ENCODE data around the gene FLCN. TPM values are rescaled to one million over a fixed set of nuclear protein-coding genes. Genes with fewer than 3 reads are reported as not detected.

FLCN gene
- total RNA-seq, 1 donor from 2014 or later = 59.1 TPM

DNA sequence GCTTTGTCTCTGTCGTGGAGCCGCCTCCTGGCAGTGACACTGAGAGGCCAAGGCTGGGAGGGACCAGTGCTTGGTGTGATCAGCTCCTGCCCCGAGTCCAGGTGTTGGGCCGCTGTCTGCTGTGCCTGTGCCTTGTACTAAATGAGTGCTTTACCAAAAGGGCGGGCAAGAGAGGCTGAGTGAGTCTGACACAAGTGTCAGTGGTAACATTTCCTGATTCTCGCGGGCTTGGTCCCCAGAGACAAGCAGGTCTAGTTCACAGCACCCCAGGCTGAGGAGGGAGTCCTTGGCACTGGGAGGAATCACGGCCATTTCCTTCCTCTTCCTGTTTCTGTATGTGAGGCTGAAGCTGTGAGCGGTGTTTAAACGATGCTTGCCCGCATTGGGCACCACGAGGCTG lies 61.1 kb downstream of the FLCN start:
- intact Hi-C loops (cut with DNase I) = no loop called here
- DNase-seq (ENCODE audit: low spot score) = no peak
- ATAC-seq = no peak

DNA sequence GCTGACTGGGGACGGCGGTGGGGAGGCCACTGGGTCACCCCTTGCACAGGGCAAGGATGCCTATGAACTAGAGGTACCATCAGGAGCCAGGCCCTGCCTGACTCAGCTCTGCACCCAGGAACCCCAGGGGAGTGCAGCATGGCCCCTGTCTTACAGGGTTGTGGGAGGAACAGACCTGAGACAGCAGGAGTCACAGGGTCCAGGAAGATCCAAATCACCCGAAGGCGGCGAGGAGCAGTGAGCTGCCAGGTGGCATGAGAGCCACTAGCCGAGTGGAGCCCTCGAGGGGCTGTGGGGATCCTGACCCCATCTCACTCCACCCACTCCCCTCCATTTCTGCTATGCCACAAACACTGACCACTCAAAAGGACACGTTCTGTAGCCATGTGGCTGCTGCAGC lies 61.6 kb downstream of the FLCN start:
- no peak for DNase-seq (ENCODE audit: low spot score)
- no peak for ATAC-seq
- intact Hi-C loops (cut with DNase I) = no loop called here

GRCh38 chr17:17173921-17174320 lies 63.0 kb downstream of the FLCN start:
- ATAC-seq = no peak
- intact Hi-C loops (cut with DNase I) = no loop called here
- no peak for DNase-seq (ENCODE audit: low spot score)

GRCh38 chr17:17172990-17173389 lies 64.0 kb downstream of the FLCN start:
- intact Hi-C loops (cut with DNase I) = no loop called here
- ATAC-seq = no peak

DNA sequence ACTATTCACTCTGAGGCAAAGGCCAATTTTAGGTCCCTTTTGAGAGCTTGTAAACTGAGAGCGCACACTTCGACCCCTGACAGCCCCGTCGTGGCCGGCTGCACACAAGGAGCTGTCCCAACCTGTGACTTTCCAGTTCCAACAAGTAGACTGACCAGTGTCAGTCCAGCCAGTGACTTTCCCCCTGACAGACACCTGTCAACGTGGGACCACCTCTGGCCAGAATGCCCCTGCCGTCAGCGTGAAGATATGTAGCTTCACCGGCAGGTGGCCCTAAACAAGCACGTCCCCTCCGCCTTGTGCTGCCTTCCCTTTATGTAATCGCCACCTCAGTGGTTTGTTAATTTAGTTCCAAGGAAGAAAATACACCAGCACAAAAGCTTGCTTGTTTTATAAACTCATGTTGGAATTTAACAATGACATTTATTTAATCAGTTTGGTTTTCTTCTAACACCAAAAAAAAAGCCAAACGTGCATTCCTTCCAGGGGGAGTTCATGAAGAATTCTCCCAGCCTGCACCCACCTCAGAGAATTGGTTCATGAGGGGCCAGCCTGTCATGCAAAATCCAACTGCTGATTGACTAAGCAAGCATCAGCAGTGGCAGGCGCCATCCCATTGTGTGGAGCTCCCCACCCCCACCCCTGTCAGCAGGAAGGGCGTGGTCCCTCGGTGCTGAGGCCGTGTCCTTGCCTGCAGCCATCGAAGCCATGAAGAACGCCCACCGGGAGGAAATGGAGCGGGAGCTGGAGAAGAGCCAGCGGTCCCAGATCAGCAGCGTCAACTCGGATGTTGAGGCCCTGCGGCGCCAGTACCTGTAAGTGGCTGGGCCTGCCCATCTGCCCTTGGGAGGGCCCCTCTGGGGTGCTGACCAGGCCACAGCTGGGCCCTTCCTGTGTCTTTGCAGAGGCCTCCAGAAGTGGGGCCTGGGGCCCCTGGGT lies 64.7 kb downstream of the FLCN start:
- DNase-seq (ENCODE audit: low spot score) (no peak), ATAC-seq (peak; percentile 39)
- intact Hi-C loops (cut with DNase I) = no loop called here

More at GRCh38 chr17:17172990-17173389, 64.0 kb downstream of the FLCN start:
- DNase-seq (ENCODE audit: low spot score) = no peak

- DNase-seq (ENCODE audit: low spot score) = no peak
- intact Hi-C loops (cut with DNase I) = no loop called here
- ATAC-seq = no peak
Measured at GRCh38 chr17:17171186-17171585, 65.8 kb downstream of the FLCN start.

GRCh38 chr17:17170346-17170985 lies 66.5 kb downstream of the FLCN start:
- intact Hi-C loops (cut with DNase I) = no loop called here
- no peak for DNase-seq (ENCODE audit: low spot score)
- ATAC-seq = no peak

GRCh38 chr17:17169396-17169795 lies 67.6 kb downstream of the FLCN start:
- no peak for ATAC-seq
- intact Hi-C loops (cut with DNase I) = no loop called here
- DNase-seq (ENCODE audit: low spot score) = no peak

- ATAC-seq (no peak), DNase-seq (ENCODE audit: low spot score) (no peak)
- intact Hi-C loops (cut with DNase I) = no loop called here
Measured at GRCh38 chr17:17168401-17168800, 68.6 kb downstream of the FLCN start.

DNA sequence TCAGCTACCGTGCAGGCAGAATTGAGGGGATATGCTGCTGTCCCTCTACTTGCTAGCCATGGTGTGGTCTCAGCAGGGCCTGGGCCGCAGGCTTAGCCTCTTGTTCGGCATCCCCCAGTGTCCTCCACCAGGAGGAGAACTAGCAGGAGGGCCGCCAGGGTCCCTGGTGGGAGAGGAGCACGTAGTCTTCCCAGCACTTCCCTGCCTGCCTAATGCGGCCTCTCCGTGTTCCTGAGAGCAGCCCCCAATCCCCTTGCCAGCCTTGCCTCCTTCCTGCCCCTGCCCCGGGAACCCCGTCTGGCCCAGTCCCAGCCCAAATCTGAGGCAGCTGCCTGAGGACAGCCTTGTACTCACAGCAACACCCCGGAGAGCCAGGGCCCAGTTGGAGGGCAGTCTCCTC lies 69.0 kb downstream of the FLCN start:
- intact Hi-C loops (cut with DNase I) = no loop called here
- no peak for ATAC-seq
- DNase-seq (ENCODE audit: low spot score) = no peak

DNA sequence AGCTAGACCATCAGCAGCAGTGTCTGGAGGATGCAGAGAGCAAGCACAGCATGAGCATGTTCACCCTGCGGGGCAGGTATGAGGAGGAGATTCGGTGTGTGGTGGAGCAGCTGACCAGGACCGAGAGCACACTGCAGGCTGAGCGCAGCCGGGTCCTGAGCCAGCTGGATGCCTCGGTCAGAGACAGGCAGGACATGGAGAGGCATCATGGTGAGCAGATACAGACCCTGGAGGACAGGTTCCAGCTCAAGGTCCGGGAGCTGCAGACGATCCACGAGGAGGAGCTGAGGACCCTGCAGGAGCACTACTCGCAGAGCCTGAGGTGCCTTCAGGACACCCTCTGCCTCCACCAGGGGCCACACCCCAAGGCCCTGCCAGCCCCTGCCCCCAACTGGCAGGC lies 69.6 kb downstream of the FLCN start:
- ATAC-seq (no peak), DNase-seq (ENCODE audit: low spot score) (no peak)
- intact Hi-C loops (cut with DNase I) = no loop called here

- intact Hi-C loops (cut with DNase I) = no loop called here
- no peak for ATAC-seq
- no peak for DNase-seq (ENCODE audit: low spot score)
Measured at GRCh38 chr17:17166446-17166845, 70.5 kb downstream of the FLCN start.

GRCh38 chr17:17165666-17166308 lies 71.2 kb downstream of the FLCN start:
- no peak for ATAC-seq
- DNase-seq (ENCODE audit: low spot score) = no peak
- intact Hi-C loops (cut with DNase I) = no loop called here

GRCh38 chr17:17164676-17165075 lies 72.3 kb downstream of the FLCN start:
- no peak for ATAC-seq
- intact Hi-C loops (cut with DNase I) = no loop called here
- DNase-seq (ENCODE audit: low spot score) = no peak

GRCh38 chr17:17164156-17164555 lies 72.8 kb downstream of the FLCN start:
- intact Hi-C loops (cut with DNase I) = no loop called here
- no peak for DNase-seq (ENCODE audit: low spot score)
- ATAC-seq = no peak

Other genes with a start within 250 kb of the FLCN start
- gene MPRIP, start 194.7 kb downstream of the FLCN start, total RNA-seq = 500 TPM
- 7.6 TPM for gene PLD6, start 30.8 kb downstream of the FLCN start, total RNA-seq
- 46.8 TPM for gene COPS3, start 44.1 kb upstream of the FLCN start, total RNA-seq
- 3.9 TPM for gene NT5M, start 66.2 kb upstream of the FLCN start, total RNA-seq
- gene MED9, start 239.8 kb upstream of the FLCN start, total RNA-seq = 13.7 TPM

Measured in sciatic nerve (tissue), 2 donors.